Stimulated activated naive CD8-positive, alpha-beta T cell treated with anti-CD3 and anti-CD28 coated beads, Interleukin-15, Interleukin-2, amounts not matched to agents 100 ng/mL and 50 ng/mL, for 24 hours (primary cell): ENCODE results near the gene FAM184A.
A peak's percentile ranks its signal among the peaks of the same experiment; 100 is the strongest.
"Not testable (repeated sequence)": the region's sequence is repeated elsewhere in the genome, so short reads cannot be mapped to it uniquely, and the experiment has no call there.

Experiments
- H3K27ac Mint-ChIP-seq: one replicate; pipeline ENCODE4 v1.8.0; 2021; ENCODE audit warnings: mild to moderate bottlenecking, mixed read lengths
- H3K27me3 Mint-ChIP-seq: one replicate; pipeline ENCODE4 v1.8.0; 2021; ENCODE audit warnings: mixed read lengths
- H3K36me3 Mint-ChIP-seq: one replicate; pipeline ENCODE4 v1.8.0; 2021; ENCODE audit warnings: low read depth, mixed read lengths
- H3K4me1 Mint-ChIP-seq: one replicate; pipeline ENCODE4 v1.8.0; 2021; ENCODE audit warnings: low read depth, mixed read lengths
- H3K4me3 Mint-ChIP-seq: one replicate; pipeline ENCODE4 v1.8.0; 2021; ENCODE audit warnings: mild to moderate bottlenecking, mixed read lengths
- H3K9me3 Mint-ChIP-seq: one replicate; pipeline ENCODE4 v1.8.0; 2021; ENCODE audit warnings: mixed read lengths

Gene FAM184A

DNA sequence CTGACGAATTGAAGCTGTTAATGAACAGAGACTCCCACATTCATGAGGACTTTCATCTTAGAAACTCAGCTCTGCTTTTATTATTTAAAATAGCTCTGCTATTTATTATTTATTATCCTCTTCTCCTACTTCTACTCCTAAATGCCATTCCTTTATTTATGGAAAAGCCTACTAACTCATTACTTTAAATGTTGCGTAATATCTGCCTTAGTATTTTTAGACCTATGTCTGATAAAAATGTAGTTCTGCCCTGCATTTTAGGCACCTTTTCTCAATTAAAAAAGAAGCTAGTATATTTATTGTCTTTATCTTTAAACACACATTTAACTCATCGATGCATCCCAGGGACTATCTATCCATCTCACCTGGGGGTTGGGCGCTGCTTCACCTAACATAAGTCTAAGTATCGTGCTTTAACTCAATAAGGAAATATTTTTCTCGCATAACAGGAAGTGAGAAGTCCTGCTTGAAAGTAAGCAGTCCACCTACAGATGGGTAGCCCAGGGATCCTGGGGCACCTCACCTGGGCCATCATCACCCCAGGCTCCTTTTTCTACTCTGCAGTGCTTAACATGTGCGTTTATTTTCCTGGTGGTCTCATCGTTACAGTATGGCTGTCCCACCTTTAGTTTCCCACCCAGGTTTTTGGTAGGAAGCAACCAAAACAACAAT is 31.3 kb upstream of the FAM184A start:
- Mint-ChIP-seq H3K4me3 (no peak overlapping the region), H3K36me3 (no peaks in the 10 kb centered on the region), H3K27ac (no peak overlapping the region), H3K9me3 (no peaks in the 10 kb centered on the region), H3K27me3 (peaks cover 4% of the 10 kb centered on the region), H3K4me1 (peaks cover 20% of the 10 kb centered on the region)

DNA sequence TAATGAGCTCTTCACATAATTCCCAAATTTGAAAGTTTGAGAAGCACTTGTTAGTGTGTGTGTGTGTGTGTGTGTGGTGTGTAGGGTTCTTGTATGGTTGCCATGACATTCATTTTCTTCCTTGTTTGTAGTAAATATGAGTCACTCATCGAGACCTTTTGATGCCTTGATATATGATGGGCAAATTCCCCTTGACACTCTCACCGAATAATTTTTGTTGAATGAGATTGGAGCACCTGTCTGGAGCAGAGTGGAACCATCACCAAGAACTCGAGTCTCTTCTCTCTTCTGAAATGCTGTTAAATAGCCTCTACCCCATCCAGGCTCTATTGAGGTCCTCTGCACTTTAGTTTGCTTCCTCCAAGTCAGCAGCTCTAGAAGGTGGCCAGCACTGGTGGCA is 29.6 kb upstream of the FAM184A start:
- peaks cover 20% of the 10 kb centered on the region for H3K4me1 Mint-ChIP-seq
- no peaks in the 10 kb centered on the region for H3K36me3 Mint-ChIP-seq
- no peak overlapping the region for H3K27ac Mint-ChIP-seq
- H3K9me3 Mint-ChIP-seq: no peaks in the 10 kb centered on the region
- H3K4me3 Mint-ChIP-seq: no peak overlapping the region
- H3K27me3 Mint-ChIP-seq: peaks cover under 1% of the 10 kb centered on the region

DNA sequence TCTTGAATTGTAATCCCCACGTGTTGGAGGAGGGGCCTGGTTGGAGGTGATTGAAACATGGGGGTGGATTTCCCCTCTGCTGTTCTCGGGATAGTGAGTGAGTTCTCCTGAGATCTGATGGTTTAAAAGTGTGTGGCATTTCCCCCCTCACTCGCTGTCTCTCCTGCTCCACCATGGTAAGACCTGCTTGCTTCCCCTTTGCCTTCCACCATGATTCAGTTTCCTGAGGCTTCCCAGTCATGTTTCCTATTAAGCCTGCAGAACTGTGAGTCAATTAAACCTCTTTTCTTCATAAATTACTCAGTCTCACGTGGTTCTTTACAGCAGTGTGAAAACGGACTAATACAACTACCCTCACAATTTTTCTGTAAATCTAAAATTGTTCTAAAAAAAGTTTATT is 26.8 kb upstream of the FAM184A start:
- no peaks in the 10 kb centered on the region for H3K9me3 Mint-ChIP-seq
- peak overlapping the region; percentile 59 for H3K27ac Mint-ChIP-seq
- no peaks in the 10 kb centered on the region for H3K36me3 Mint-ChIP-seq
- no peaks in the 10 kb centered on the region for H3K27me3 Mint-ChIP-seq
- no peak overlapping the region for H3K4me3 Mint-ChIP-seq
- peaks cover 16% of the 10 kb centered on the region for H3K4me1 Mint-ChIP-seq

DNA sequence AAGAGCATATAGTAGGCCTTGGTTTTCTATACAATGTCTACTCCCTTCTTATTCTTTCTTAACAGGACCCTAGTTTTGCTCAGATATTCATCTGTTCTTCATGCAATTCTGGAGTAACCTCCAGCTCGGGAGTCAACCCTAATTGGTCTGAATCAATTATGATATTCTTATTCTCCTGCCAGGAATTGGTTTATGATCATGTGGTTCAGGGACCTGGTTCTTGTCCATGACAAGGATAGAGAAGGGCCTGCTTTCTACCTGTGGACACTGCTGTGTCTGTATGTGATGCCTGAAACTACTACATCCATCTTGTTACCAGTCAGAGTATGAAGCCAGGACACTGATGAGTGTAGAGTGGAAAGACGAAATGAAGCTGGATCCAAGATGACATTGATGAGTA is 24.4 kb upstream of the FAM184A start:
- Mint-ChIP-seq H3K36me3 (no peaks in the 10 kb centered on the region), H3K4me3 (no peak overlapping the region), H3K9me3 (peaks cover 6% of the 10 kb centered on the region), H3K4me1 (peaks cover 12% of the 10 kb centered on the region), H3K27ac (no peak overlapping the region), H3K27me3 (no peaks in the 10 kb centered on the region)

DNA sequence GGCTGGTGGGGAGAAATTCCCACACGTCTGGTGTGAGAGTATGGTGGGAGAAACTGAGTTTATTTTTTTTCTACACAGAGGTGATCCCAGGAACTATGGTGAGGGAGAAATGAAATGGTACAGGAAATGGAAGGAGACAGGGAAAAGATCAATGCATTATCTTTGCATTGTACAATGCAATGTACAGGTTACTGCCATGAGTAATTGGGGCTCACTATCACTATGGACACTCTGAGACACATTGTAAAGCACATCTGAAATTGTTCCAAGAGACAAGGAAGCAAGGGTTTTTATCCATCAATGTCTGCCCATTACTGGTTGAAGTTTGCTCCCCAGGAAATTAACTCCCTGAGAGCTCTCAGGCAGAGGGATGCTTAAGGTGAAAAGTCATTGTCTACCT is 21.7 kb upstream of the FAM184A start:
- Mint-ChIP-seq H3K9me3 (peaks cover 13% of the 10 kb centered on the region), H3K27ac (no peak overlapping the region), H3K27me3 (no peaks in the 10 kb centered on the region), H3K36me3 (no peaks in the 10 kb centered on the region), H3K4me3 (no peak overlapping the region), H3K4me1 (peaks cover 18% of the 10 kb centered on the region)

DNA sequence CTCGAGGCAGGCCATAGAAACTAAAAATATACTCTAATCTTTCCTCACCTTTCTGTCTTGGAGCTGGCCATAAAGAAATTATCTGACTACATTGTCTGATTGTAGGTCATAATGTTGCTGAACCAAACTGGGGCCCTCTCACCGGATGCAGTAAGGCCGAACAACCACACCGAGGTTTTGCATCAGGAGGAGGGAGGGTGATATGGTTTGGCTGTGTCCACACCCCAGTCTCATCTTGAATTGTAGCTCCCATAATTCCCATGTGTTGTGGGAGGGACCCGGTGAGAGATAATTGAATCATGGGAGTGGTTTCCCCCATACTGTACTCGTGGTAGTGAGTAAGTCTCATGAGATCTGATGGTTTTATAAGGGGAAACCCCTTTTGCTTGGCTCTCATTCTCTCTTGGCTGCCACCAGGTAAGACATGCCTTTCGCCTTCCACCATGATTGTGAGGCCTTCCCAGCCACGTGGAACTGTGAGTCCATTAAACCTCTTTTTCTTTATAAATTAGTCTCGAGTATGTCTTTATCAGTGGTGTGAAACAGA is 19.4 kb upstream of the FAM184A start:
- not testable (repeated sequence) for H3K36me3 Mint-ChIP-seq, H3K27ac Mint-ChIP-seq, H3K4me3 Mint-ChIP-seq, H3K27me3 Mint-ChIP-seq
- Mint-ChIP-seq H3K4me1 (peaks cover 16% of the 10 kb centered on the region), H3K9me3 (peaks cover 13% of the 10 kb centered on the region)

DNA sequence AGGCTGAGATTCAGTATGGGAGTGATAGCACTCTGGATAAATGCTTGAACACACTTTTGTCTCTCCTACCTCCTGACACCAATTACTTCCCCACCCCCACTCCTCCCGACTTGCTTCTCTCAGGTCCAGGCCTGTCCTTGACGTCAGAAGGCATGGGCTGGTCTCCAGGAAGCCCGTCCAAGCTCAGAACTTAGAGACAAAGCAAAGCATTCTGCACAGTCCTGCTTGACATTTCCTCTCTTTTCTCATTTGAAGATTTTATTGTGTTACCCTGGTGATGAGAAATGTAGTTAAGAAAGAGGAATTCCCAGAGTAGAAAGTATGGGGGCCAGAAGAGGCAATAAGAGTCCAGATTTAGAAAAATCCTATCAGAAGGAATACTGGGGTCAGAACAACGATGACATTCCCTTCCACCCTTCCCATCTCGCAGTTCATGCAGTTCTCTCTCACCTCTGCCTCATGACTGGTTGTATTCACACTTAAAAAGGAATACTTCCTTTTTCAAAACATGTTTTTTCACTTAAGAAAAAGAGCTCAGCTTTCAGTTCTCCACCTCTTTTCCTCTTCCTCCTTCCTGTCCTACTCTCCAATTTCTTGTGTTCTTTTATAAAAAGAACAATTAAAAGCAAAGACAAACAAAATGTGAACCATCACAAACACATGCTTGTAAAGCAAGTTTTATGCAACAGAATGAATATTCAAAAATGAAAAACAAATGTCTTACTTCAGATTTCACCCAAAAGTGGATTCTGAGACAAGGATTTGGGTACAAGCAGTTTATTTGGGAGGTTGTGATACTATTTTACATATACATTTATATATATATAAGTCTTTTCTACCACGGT is 18.5 kb upstream of the FAM184A start:
- Mint-ChIP-seq H3K9me3 (peaks cover 13% of the 10 kb centered on the region), H3K4me1 (peaks cover 16% of the 10 kb centered on the region), H3K36me3 (no peaks in the 10 kb centered on the region), H3K27ac (peak overlapping the region; percentile 61), H3K27me3 (no peaks in the 10 kb centered on the region), H3K4me3 (no peak overlapping the region)

DNA sequence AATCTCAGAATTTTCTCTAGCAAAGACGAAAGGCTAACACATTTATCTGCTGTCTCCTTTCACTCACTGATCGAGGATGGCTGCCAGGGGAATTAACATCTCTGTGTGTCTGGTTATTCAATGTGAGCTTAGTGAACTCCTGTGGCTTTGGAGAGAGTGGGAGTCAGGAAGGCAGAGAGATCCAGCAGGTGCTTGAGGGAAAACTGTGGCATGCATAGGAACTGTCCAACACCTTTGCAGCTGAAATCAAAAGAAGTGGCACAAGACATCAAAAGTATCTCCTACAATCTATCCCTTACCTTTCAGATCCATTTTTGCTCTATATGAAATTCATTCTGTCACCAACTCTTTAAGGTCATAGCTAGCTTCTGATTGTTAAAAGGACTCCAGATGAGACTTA is 11.8 kb upstream of the FAM184A start:
- Mint-ChIP-seq H3K4me1 (no peaks in the 10 kb centered on the region), H3K4me3 (no peak overlapping the region), H3K9me3 (no peaks in the 10 kb centered on the region), H3K27me3 (peaks cover 16% of the 10 kb centered on the region), H3K27ac (no peak overlapping the region), H3K36me3 (no peaks in the 10 kb centered on the region)

DNA sequence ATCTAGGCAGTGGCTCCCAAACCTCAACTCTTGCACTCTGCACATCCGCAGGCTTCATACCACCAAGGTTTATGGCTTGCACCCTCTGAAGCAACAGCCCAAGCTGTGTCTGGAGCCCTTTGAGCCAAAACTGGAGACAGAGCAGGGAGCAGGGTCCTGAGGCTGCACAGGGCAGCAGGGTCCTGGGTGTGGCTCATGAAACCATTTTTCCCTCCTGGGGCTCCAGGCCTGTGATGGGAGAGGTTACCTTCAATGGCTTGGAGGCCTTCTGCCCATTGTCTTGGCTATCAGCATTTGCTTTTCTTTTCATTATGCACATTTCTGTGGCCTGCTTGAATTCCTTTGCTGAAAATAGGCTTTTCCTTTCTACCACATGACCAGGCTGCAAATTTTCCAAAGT is 6.3 kb upstream of the FAM184A start:
- Mint-ChIP-seq H3K4me3 (no peak overlapping the region), H3K4me1 (no peaks in the 10 kb centered on the region), H3K27ac (no peak overlapping the region), H3K9me3 (peaks cover 19% of the 10 kb centered on the region), H3K36me3 (peaks cover 8% of the 10 kb centered on the region), H3K27me3 (peaks cover 23% of the 10 kb centered on the region)

DNA sequence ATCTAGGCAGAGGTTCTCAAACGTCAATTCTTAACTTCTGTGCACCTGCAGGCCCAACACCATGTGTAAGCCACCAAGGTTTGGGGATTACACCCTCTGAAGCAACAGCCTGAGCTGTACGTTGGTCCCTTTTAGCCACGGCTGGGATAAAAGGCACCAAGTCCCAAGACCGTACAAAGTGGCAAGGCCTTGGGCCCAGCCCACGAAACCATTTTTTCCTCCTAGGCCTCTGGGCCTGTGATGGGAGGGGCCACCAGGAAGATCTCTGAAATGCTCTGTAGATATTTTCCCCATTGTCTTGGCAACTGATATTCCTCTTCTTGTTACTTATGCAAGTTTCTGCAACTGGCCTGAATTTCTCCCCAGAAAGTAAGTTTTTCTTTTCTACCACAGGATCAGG is 4.5 kb upstream of the FAM184A start:
- no peak overlapping the region for H3K4me3 Mint-ChIP-seq
- H3K36me3 Mint-ChIP-seq: peaks cover 8% of the 10 kb centered on the region

DNA sequence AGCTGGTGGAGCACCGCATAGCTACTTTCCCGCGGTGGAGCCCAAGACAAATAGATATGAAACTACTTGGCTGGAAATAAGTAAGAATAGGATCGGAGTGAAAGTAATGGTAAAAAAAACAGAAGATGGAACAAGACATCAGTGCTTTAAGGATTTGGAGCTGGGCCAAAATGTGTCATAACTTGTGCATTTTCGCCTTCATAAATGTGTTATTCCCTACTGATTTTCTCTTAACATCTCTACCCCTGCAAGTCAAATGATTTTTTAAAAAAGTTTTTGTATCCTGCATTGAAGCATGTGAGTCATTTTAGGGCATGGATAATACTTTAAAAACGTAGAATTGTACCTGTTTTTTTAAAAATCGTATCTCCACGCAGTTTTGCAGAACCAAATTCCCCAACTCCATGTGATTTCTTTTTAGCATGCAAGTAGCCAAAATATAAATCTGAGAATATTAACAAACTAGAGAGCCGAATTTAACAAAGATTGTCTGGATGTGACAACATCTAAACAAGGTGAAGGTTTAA is 882 bp upstream of the FAM184A start:
- H3K36me3 Mint-ChIP-seq: peaks cover 8% of the 10 kb centered on the region
- H3K27me3 Mint-ChIP-seq: peaks cover 32% of the 10 kb centered on the region
- peak overlapping the region; percentile 92 for H3K4me3 Mint-ChIP-seq
- peaks cover 33% of the 10 kb centered on the region for H3K4me1 Mint-ChIP-seq
- H3K27ac Mint-ChIP-seq: peak overlapping the region; percentile 90
- H3K9me3 Mint-ChIP-seq: peaks cover 19% of the 10 kb centered on the region

More for the DNA sequence above, 4.5 kb upstream of the FAM184A start:
- no peak overlapping the region for H3K27ac Mint-ChIP-seq
- peaks cover 11% of the 10 kb centered on the region for H3K4me1 Mint-ChIP-seq
- peaks cover 19% of the 10 kb centered on the region for H3K9me3 Mint-ChIP-seq
- H3K27me3 Mint-ChIP-seq: peaks cover 31% of the 10 kb centered on the region

DNA sequence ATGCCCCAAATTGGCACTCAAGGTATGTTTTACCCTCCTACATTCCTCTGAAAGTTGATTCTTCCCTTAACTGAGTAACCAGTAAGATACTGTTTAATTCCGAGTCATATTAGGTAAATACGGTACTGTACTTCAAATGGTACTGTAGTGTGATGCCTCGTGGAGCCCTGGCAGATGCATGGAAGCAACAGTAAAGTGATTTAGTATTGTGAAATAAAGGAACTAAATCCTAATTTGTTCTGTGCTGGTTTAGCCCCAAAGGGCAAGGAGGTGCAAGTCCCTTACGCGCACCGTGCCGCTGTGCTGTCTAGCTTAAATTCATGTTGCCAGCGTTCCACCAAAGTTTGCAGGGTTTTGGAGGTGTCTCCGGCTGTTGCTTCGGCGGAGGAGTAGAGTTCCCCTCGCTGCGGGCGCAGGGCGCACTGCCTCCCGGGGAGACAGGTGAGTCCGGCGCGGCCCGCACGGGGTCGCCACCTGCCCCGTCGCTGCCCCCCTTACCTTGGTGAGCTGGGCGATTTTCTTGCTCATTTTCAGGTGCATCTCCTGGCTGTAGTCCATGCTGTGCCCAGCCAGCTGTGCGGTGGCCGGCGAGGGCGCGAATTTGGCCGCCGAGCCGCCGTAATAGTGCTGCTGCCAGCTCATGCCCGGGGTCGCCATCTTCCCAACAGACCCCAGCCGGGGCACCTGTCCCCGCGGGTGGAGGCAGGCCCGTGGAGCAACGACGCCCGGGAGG is 655 bp downstream of the FAM184A start:
- peaks cover 9% of the 10 kb centered on the region for H3K9me3 Mint-ChIP-seq
- H3K36me3 Mint-ChIP-seq: no peaks in the 10 kb centered on the region
- peaks cover 26% of the 10 kb centered on the region for H3K27me3 Mint-ChIP-seq
- peak overlapping the region; percentile 88 for H3K27ac Mint-ChIP-seq
- peaks cover 41% of the 10 kb centered on the region for H3K4me1 Mint-ChIP-seq
- peak overlapping the region; percentile 83 for H3K4me3 Mint-ChIP-seq

DNA sequence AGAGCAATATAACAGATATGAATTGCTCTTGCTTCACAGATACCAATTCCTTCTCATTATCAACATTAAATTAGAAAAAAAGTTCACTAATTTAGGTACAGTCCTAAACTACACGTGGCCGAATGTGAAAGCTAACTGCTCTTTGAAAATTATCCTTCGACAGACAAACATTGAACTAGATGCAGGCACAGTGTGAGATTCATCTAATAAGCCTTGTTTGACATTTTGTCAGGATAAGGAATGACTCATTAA is 1.1 kb downstream of the FAM184A start:
- Mint-ChIP-seq H3K27me3 (peaks cover 26% of the 10 kb centered on the region), H3K4me1 (peaks cover 41% of the 10 kb centered on the region), H3K36me3 (no peaks in the 10 kb centered on the region), H3K4me3 (peak overlapping the region; percentile 83), H3K9me3 (peaks cover 4% of the 10 kb centered on the region), H3K27ac (peak overlapping the region; percentile 88)

DNA sequence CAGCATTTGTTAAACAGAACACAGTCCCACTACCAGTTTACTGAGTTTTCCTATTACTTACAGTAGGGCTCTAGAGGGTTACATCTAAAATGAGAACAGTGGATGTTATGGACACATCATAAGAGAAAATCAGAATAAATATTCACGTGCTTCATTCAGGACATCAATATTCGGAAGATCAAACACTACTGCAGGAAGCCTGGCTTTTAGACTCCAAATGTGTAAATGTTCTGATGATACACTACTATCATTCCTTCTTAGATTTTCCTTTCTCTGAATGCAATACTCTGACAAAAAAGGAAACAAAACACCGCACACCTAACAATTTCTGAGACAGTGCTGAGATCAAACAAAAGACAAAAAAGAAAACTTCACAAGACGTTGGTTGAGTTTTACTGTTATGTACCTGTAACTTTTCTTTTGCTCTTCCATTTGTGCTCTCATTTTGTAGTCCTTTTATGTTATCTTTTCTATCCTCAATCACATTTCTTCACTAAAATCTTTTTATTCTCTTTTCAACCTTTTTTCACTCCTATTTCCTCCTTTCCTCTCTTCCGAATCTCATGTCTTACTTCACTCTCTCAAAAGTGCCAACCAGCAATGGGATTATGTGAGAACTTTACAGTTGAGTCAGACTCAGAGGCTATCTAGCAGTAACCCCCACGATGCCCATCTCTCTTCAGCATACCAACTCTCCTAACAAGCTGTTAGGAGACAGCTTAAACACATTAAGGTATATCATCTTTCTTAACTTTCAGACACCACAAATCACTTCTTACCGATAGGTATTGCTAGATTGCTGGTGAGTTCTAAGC is 1.7 kb downstream of the FAM184A start:
- Mint-ChIP-seq H3K9me3 (no peaks in the 10 kb centered on the region), H3K4me1 (peaks cover 41% of the 10 kb centered on the region), H3K27ac (peak overlapping the region; percentile 88), H3K36me3 (no peaks in the 10 kb centered on the region), H3K27me3 (peaks cover 26% of the 10 kb centered on the region), H3K4me3 (peak overlapping the region; percentile 83)
